Stromal cell of bone marrow (primary cell): ENCODE results near the gene LHPP.

Source experiments
- DNase-seq: peaks from one replicate; pipeline ENCODE4 v3.0.0-alpha.2; 2012; ENCODE audit warnings: low read depth

LHPP gene

DNA sequence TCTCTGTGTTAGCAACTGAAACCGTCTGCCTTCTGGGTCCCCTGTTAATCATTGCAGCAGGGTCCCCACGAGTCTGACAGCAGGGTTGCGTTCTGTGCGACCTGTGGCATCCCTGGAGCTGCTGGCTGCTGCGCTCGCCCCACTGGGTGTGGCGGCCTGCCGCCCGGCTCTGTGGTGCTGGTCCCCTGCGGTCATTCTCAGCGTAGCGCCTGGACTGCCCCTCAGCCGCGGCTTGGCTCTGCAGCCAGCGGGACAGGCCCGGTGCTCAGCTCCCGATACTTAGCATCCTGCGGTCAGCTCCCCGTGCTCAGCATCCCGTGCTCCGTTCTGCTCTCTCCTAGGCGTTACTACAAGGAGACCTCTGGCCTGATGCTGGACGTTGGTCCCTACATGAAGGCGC is 35.0 kb downstream of the LHPP start:
- DNase-seq, result no peak

DNA sequence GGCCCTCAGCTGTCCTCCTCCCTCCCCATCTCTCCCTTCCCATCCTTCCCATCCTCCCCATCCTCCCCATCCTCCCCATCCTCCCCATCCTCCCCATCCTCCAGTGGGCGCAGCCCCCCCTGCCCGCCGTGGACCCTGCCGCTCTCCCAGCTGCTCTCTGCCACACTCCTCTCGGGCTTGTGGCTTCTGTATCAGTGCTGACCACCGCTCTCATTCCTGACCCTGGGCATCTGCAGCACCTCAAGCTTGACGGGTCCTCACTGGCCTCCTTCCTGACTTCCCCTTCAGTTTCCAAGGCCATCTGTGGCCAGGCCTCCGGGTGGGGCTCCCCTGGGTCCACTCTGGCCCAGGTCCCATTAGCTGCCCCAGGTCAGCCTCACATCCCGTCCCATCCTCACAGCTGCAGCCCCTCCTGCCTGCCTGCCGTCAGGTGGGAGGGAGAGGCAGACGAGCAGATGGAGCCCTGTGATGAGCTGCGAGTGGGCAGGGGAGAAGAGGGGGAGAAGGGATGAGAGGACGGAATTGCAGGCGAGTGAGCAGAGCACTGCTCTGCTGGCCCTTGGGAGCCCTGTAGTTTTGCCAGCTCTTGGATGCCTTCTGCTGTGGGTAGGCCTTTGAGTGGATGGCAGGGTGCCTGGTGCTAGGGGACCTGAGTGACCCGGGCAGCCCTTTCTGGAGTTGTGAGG is 35.7 kb downstream of the LHPP start:
- no peak for DNase-seq

DNA sequence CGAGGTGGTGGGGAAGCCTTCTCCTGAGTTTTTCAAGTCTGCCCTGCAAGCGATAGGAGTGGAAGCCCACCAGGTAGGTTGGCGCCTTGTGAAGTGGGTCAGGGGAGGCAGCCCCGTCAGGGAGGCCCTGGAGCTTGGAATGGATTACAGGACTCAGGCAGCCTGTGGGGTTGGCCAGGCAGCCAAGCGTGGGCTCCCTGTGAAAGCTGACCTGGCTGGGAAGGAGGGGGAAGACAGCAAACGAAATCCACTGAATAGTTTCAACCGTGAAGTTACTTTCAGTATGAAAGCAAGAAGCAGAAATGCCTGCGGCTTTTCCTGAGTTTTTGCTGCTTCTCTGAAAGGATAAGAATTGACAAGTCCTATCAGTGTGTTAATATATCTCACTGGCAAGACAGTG is 36.4 kb downstream of the LHPP start:
- no peak for DNase-seq

DNA sequence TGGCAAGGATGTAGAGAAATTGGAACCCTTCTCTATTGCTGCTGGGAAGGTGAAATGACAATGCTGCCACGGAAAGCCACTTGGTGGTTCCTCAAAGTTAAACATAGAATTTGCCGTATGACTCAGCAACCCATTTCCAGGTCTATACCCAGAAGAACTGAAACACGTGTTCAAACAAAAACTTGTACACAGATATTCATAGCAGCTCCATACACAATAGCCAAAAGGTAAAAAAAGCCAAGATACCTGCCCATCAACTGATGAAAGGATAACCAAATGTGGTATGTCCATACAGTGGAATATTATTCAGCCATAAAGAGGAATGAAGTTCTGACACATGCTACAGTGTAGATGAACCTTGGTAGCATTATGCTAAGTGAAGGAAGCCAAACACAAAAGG is 39.1 kb downstream of the LHPP start:
- no peak for DNase-seq

DNA sequence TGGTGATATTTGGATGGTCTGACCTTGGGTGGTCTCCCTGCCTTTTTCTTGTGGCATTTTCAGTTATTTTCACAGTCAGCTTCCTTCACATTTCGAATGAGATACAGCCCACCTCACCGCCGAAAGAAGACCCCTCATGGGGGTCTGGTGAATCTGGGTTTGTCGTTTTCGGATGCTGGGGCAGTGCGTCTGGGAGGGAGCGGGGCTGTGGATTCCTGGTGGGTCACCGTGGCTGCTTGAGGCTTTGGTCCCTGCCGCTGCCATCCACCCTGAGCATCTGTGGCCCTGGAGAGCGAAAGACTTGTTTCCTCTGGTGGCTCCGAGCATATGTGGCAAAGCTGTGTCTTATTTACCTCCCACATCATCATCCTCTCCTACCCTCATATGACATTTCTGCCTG is 43.1 kb downstream of the LHPP start:
- DNase-seq, result no peak

DNA sequence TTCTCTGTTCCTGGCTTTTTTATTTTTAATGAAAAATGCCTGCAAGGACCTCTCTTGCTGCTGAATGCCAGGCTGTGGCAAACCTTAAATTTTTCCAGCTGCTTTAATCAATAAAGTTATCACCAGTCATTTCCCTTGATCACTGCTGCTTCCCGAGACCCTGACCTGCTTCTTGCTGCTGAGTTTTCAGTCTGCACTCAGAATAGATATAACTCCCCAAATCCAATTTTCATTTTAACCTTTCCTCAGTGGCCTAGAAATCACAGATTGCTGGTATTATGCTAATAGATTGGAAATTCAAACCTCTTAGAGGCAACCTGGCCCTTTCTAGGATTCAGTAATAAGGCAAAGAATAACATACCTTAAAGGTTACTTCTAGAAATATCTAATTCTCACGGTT is 43.7 kb downstream of the LHPP start:
- DNase-seq, result no peak

DNA sequence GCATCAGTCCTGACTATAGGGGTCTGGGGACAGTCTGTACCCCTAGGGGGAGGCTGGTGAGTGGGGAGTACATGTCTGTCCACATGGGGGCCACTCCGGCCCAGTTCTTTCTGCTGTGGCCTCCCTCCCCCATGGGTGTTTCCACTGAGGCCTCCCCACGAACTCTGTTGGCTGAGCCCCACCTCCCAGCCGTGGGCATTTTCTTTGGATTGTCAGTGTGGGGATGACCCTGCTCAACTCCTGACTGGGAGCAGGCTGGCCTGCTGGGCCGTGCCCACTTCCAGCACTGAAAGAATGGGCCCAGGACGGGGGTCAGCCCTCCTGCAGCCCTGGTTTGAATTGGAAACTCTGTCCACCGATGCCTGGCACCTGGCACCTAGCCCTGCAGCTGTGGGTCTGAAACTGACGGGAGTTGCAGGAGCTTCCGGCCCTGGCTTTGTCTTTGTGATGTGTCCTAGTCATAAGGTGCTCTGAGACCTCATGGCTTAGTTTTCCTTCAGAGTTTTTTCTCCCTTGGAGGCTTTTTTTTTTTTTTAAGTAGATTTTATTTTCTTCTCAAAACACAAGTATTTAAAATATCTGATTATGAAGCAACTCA is 46.5 kb downstream of the LHPP start:
- DNase-seq, result no peak

DNA sequence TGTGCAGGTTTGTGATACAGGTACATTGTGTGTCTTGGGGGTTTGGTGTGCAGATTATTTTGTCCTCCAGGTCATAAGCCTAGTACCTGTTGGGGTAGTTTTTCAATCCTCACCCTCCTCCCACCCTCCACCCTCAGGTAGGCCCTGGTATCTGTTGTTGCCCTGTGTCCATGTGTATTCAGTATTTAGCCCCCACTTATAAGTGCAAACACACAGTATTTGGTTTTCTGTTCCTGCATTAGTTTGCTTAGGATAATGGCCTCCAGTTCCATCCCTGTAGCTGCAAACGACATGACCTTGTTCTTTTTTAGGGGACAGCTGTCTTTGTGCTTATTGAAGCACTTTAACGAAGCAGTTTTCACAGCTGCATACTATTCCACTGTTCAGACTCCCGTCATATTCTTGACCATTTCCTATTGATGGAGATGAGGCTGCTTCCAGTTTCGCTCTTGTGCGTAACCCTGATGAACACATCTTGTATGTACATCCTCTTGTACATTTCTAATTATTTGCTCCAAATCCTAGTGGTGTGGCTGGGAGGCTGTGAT is 47.4 kb downstream of the LHPP start:
- DNase-seq, result no peak

DNA sequence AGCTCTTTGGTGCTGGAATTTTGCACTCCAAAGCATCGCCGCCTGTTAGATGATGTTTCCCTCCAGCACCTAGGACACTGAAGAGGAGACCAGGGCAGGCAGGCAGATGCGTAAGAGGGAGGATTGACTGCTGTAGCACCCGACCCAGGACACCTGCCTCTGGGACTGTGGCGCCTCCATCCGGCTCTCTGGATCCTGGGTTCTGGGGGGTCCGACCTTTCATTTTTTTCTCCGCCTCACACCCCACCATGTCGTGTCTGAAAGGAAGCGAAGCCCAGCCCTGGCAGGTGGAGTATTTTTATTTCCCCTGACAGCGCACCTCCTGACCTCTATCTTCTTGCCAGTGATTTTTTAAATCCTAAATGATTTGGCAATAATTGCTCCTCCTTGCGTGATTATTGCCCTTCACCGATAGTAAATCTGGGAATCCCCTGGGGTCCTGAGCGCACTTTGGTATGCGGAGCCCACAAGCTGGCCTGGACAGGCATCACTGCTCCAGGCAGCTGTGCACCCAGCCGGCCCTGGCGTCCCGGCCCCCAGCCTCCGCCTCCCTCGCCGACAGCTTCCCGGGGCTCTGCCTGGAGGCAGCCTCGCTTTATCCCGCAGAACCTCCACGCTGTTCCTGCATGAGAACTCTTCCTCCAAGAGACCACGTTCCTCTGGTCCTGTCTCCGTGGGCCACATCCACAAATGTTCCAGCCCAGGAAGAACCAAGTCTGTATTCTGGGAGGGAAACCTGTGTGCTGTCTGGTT is 48.4 kb downstream of the LHPP start:
- DNase-seq, result no peak

DNA sequence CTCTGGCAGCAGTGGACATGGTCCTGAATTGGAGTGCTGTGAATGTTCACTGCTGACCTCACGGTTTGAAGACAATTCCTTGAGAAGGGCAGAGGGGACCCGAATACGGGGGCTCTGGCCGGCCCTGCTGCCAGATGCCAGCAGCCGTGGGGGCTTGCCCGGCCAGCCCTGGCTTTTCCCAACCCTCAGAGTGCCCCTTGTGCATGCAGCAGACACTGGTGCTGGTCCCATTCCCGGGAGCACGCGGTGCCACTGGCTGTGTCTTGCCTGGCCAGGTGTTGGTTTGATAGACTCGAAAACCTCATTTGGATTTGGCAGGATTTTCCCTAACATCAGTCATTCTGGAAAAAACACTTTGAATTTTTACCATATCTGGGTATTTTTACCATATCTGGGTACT is 49.1 kb downstream of the LHPP start:
- DNase-seq, result no peak

DNA sequence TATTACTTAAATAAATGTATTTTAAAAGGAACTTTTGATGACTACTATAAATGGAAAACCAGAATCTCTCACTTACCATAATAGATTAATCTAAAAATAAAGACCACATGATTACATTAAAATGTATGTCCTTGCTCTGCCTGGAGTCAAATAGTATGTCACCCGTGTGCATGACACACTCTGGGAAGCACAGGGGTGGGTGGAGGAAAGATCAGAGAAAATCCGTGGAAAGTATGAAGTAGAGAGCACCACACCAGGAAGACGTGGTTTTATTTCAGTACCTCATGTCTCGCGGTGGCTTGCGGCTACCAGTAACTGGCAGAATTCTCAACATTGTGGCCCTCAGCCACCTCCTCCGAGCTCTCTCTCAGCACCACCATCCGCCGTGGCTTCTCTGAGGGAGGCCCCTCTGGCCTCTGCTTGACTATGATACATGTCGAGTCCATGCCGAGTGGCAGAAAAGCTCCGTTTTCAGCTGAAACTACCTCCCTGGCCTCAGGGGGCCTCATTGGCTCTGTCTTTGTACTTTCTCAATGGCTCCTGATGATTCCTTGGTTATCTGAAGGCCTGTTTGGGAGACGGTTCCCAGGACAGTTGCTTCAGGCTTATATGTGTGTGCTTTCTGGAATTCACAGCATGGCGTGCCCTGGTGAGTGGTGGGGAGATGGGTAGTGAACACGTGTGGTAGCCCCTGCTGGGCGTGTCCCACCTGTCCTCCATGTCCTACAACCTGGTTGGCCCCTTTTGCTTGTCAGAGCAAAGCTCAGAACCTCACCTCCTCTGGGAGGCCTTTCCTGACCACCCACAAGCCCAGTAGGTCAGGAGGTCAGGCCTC is 49.8 kb downstream of the LHPP start:
- no peak for DNase-seq

DNA sequence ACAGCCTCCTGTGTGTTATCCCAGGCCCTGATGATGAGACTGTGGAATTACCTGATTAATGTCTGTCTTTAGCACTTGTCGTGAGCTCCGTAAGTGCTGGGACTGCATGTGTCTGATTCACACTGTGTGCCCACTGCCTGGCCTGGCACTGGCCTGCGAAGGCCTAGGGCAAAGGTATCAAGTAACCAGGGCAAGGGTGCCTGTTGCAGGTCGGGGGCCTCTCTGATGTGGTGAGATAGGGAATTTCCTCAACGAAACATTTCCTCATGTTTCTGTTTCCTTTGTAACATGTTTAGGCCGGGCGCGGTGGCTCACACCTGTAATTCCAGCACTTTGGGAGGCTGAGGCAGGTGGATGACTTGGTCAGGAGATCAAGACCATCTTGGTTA is 50.4 kb downstream of the LHPP start:
- no peak for DNase-seq

DNA sequence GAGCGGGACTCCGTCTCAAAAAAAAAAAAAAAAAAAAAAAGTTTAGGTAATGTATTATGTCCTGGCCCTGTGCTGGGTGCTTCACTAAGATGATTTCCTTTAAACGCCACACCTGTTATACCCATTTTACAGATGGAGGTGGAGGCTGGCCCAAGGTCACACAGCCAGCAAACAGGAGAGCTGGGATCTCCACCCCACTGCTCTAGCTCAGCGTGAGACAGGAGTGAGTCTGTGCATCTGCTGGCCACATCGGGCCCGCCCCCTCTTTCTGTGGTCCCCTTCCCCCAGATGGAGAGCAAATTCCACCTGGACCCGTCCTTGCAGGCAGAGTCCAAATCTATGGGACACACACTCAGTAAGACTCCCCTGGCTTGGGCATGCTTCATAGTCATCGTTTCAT is 51.0 kb downstream of the LHPP start:
- DNase-seq, result no peak

DNA sequence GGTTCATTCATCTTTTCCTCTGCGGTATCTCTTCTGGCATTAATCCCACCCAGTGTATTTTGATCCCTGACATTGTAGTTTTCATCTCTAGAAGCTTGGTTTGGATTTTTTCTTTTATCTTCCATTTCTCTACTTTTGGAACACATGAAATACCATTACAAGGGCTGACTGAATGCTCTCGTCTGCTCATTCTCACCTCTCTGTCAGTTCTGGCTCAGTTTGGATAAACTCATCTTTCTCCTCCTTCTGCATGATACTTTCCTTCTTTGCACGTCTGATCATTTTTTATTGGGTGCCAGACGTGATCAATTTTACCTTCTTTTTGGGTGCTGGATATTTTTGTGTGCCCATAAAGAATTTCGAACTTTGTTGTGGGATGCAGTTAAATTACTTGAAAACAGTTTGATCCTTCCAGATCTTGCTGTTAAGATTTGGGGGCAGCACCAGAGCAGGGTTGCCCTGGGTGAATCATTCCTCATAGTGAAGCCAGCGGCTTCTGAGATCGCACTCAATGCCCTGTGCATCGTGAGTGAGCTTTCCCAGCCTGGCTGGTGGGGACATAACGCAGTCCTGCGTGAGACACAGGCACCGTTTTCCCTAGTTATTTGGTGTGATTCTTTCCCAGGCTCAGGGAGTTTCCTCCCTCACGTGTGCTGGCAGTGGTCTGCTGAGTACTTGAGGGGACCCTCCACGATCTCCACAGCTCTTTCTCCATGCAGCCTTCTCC is 53.8 kb downstream of the LHPP start:
- DNase-seq, result no peak

DNA sequence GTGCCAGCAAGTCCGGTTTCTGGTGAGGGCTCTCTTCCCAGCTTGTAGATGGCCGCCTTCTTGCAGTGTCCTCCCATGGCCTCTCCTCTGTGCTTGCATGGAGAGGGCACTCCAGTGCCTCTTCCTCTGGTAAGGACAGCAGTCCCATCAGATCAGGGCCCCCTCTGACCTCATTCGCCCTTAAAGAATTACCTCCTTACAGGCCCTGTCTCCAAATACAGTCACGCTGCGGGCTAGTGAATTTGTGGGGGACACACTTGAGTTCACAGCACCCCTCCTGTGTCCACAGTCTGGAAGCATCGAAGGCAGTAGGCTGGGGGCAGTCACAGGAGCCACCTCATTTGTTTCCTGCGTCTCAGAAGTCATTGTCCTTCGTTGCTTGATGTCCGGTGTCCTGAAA is 54.6 kb downstream of the LHPP start:
- DNase-seq, result no peak

DNA sequence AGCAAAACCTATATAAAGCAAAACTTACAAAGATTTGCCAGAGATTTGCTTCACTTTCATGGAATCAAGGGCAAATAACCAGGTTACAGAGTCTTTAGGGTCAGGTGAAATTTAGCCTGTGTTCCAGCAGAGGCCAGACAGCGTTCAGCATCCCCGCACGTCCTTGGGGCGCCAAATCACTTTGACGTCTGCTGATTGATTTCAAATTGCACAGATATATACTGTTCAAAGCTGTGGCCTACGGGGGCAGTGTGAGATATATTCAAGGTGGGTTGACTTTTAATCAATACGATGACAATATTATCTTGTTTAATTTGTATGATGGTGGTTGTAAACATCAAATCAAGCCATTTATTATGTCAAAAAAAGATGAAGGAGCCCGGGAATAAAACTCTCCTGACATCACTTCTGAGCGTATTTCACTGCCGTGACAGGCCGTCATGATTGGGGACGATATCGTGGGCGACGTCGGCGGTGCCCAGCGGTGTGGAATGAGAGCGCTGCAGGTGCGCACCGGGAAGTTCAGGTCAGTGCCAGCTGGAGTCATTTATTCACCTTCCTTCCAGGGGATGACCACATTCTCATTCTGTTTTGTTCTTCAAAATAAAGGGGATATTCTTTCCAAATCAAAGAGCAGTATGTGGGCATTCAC is 55.2 kb downstream of the LHPP start:
- no peak for DNase-seq

DNA sequence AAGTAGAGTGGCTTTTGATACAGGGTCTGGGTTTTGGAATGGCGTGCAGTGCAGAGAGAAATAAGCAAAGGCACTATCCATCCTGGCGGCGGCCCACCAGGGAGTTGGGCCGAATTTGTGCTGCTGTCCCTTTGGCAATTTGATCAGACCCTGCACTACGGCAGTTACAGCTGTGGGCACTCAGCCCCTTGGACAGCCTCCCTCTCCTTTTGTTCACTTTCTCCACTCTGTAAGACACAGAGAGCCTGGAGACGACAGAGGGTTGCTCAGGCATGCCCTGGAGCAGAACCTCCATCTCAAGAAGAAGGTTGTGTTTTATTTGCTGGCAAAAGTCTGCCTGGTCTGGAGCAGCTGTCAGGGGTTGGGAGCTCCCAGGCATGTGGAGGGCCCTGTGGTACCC is 55.8 kb downstream of the LHPP start:
- DNase-seq, result no peak

DNA sequence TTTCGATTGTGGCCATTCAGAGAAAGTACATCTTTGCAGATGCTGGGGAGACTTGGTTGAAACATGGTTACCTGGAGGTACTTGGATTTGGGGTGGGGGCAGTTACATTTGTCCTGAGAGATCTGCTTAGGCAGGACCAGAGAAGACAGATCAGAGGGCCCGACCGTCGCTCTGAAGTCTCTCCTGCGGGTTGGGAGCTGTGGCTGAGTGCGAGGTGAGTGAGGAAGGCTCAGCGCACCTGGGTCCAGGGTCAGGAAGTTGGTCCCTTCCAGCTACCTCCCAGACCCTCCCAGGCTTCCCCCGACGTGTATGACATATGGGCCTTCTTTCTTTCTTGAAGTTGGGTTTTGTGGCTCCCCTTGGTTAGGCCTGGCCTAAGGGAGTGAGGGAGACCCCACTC is 56.3 kb downstream of the LHPP start:
- DNase-seq, result no peak

DNA sequence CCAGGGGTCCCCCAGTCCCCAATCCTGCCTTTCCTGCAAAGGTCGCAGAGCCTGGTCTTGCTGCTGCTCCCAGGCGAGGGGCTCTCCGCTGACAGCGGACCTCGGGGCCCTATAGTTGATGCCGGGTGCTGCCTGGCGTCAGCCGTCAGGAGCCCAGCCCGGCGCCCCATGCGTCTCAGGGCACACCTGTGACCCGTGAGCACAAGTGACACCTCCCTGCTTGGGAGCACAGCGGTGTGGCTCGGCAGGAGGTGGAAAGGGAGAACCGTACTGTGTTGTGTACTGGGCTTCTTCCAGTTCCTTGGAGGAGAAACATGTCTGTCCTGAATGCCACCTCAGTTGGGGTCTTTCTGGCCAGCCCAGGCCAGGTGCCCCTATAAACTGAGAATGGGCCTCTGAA is 56.7 kb downstream of the LHPP start:
- DNase-seq, result no peak

DNA sequence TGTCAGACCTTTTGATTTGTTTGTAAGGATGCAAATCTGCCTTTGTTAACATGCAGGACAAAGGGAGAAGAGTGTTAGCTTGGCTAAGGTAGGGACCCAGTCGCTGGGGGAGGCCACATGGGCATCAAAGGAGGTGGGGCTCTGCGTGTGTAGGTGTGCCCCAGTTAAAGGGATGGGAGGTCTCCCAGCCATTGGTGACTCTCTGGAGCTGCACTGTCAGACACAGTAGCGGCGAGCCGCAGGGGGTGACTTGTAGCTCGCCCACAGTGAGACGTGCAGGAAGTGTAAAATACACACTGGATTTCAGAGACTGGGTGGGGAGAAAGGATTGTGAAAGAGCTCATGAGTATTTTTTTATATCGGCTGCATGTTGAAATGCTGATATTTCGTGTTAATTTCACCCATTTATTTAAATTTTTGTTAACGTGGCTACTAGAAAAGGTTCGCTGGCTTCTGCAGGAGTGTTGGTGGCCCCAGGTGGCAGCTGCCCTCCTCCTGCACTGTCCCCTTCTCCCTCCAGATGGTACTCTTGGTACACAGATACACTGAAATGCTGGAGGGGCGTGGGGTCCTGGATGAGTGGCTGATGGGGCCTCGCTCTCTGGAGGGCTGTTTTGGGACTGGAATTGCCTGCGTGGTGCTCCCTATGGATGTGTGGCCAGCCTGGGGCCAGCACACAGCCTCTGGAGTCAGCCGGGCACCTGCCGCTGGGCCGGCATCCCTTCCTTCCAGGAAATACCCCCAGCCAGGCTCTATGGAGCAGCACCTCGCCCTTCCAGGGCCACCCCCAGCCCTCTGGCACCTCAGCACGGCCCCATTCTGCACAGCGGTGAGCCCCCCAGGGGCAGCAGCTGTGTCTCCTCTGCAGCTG is 59.2 kb downstream of the LHPP start:
- no peak for DNase-seq
